DMS53 treated with DMSO at 0.1 percent for 48 hours (cell line): Measurements from ENCODE around the gene PVALB.

ENCODE experiments used
- DNase-seq: peaks from one replicate; lab custom pipeline; 2025; ENCODE audit not compliant: unreplicated experiment; lab: John Stamatoyannopoulos, UW

PVALB gene

GRCh38 chr22:36775964-36776669 is 40.7 kb downstream of the PVALB start, which contains the start of gene IFT27:
IFT27 (minus strand) TSS chr22:36776119; CDS start chr22:36775707, 412 bp downstream.
- no peak for DNase-seq

GRCh38 chr22:36775586-36775963 is 41.3 kb downstream of the PVALB start:
- no peak for DNase-seq

- DNase-seq, result no peak
Observed at GRCh38 chr22:36773935-36774334, 42.9 kb downstream of the PVALB start.

- DNase-seq, result no peak
Observed at GRCh38 chr22:36772451-36772850, 44.4 kb downstream of the PVALB start.

GRCh38 chr22:36771356-36772063 is 45.3 kb downstream of the PVALB start:
- no peak for DNase-seq

- no peak for DNase-seq
Observed at GRCh38 chr22:36770513-36771231, 46.2 kb downstream of the PVALB start.

GRCh38 chr22:36769541-36770512 is 47.0 kb downstream of the PVALB start:
- DNase-seq, result no peak

GRCh38 chr22:36768616-36769015 is 48.2 kb downstream of the PVALB start:
- no peak for DNase-seq

GRCh38 chr22:36768141-36768540 is 48.7 kb downstream of the PVALB start:
- no peak for DNase-seq

- DNase-seq, result no peak
Observed at GRCh38 chr22:36767035-36767775, 49.6 kb downstream of the PVALB start.

- DNase-seq, result no peak
Observed at GRCh38 chr22:36765943-36766450, 50.8 kb downstream of the PVALB start.

- no peak for DNase-seq
Observed at GRCh38 chr22:36765131-36765942, 51.5 kb downstream of the PVALB start.

- no peak for DNase-seq
Observed at GRCh38 chr22:36764641-36765040, 52.2 kb downstream of the PVALB start.

GRCh38 chr22:36764060-36764459 is 52.8 kb downstream of the PVALB start:
- no peak for DNase-seq

- DNase-seq, result no peak
Observed at GRCh38 chr22:36763576-36763975, 53.3 kb downstream of the PVALB start.

GRCh38 chr22:36762687-36763260 is 54.1 kb downstream of the PVALB start:
- DNase-seq, result no peak

GRCh38 chr22:36761553-36762240 is 55.1 kb downstream of the PVALB start:
- no peak for DNase-seq

- DNase-seq, result no peak
Observed at GRCh38 chr22:36760786-36761185, 56.0 kb downstream of the PVALB start.
